Middle frontal gyrus (tissue), 1 donor: ENCODE results near the gene NCKAP5.

Experiments used
- DNase-seq: peaks from one replicate; pipeline ENCODE4 v3.0.0-alpha.2; 2015; ENCODE audit warnings: low spot score; ENCODE audit errors: extremely low spot score

NCKAP5 gene

GRCh38 chr2:133039531-133039930 lies 528.7 kb downstream of the NCKAP5 start:
- no peak for DNase-seq

- no peak for DNase-seq
Measured at GRCh38 chr2:133026536-133027177, 541.6 kb downstream of the NCKAP5 start.

- no peak for DNase-seq
Measured at GRCh38 chr2:133025004-133025403, 543.3 kb downstream of the NCKAP5 start.

- no peak for DNase-seq
Measured at GRCh38 chr2:133012847-133013734, 555.2 kb downstream of the NCKAP5 start.

GRCh38 chr2:133004623-133005022 lies 563.6 kb downstream of the NCKAP5 start:
- no peak for DNase-seq

GRCh38 chr2:132999421-132999820 lies 568.8 kb downstream of the NCKAP5 start:
- DNase-seq, result no peak

- no peak for DNase-seq
Measured at GRCh38 chr2:132998221-132998620, 570.0 kb downstream of the NCKAP5 start.

GRCh38 chr2:132991471-132992045 lies 576.7 kb downstream of the NCKAP5 start:
- DNase-seq, result no peak

GRCh38 chr2:132984731-132985130 lies 583.5 kb downstream of the NCKAP5 start:
- DNase-seq, result no peak

- DNase-seq, result no peak
Measured at GRCh38 chr2:132980304-132980703, 588.0 kb downstream of the NCKAP5 start.

- no peak for DNase-seq
Measured at GRCh38 chr2:132979339-132980093, 588.7 kb downstream of the NCKAP5 start.

- DNase-seq, result no peak
Measured at GRCh38 chr2:132978840-132979239, 589.4 kb downstream of the NCKAP5 start.

- peak; percentile 56 for DNase-seq
Measured at GRCh38 chr2:132977812-132978529, 590.3 kb downstream of the NCKAP5 start.

GRCh38 chr2:132975193-132976105 lies 592.8 kb downstream of the NCKAP5 start:
- DNase-seq, result no peak

GRCh38 chr2:132974467-132975095 lies 593.7 kb downstream of the NCKAP5 start:
- no peak for DNase-seq

GRCh38 chr2:132971310-132972061 lies 596.8 kb downstream of the NCKAP5 start:
- no peak for DNase-seq

GRCh38 chr2:132969371-132969985 lies 598.8 kb downstream of the NCKAP5 start:
- no peak for DNase-seq

GRCh38 chr2:132965460-132965859 lies 602.8 kb downstream of the NCKAP5 start:
- no peak for DNase-seq
